IMR-90 (cell line): ENCODE data around the gene ERC2. TPM values are rescaled to one million over a fixed set of nuclear protein-coding genes. Genes with fewer than 3 reads are reported as not detected.

ENCODE experiments used
- ATAC-seq: fragments of 200-7000 bp; cut with Tn5 transposase; 2 replicates; pipeline ENCODE4 v1.9.1; 2020; ENCODE audit warnings: low read depth, mild to moderate bottlenecking, moderate library complexity
- BruUV-seq: library from RNA; stranded (reverse); fragments of 400-500 nt; replicated peaks from 2 replicates; lab custom pipeline; 2021; lab: Mats Ljungman, UMichigan
- CTCF ChIA-PET: fragments of 300-600 bp; formaldehyde crosslinking; extraction: SDS; loops from one replicate; lab custom pipeline; 2021; ENCODE audit warnings: antibody characterized with exemption; lab: Yijun Ruan, JAX
- POLR2A ChIA-PET: fragments of 300-600 bp; sonication (Branson Sonifier 250); formaldehyde crosslinking; loops from one replicate; lab custom pipeline; 2022; ENCODE audit warnings: antibody characterized with exemption; ENCODE audit not compliant: unreplicated experiment; lab: Charles Lee
- DNase-seq: peaks from one replicate; pipeline ENCODE4 v3.0.0; 2013
- H2AFZ ChIP-seq: replicated peaks from 2 replicates; pipeline ENCODE3; 2013; ENCODE audit warnings: low read length, mild to moderate bottlenecking; ENCODE audit not compliant: poor library complexity
- H2AK5ac ChIP-seq: 2 replicates; pipeline ENCODE4 v1.6.1; 2013; ENCODE audit warnings: low read depth, low read length, inconsistent platforms
- H2AK9ac ChIP-seq: replicated peaks from 2 replicates; pipeline ENCODE3; 2013; ENCODE audit warnings: mild to moderate bottlenecking, low read depth, low read length, moderate library complexity; ENCODE audit not compliant: poor library complexity
- H2BK120ac ChIP-seq: 2 replicates; pipeline ENCODE4 v1.6.1; 2013; ENCODE audit warnings: low read depth, low read length, inconsistent platforms
- H2BK15ac ChIP-seq: 3 replicates; pipeline ENCODE4 v1.6.1; 2013; ENCODE audit warnings: low read depth, low read length, inconsistent platforms
- H2BK20ac ChIP-seq: 2 replicates; pipeline ENCODE4 v1.6.1; 2013; ENCODE audit warnings: low read depth, mild to moderate bottlenecking, inconsistent platforms, low read length, moderate library complexity
- H2BK5ac ChIP-seq: 2 replicates; pipeline ENCODE4 v1.6.1; 2013; ENCODE audit warnings: mild to moderate bottlenecking, low read depth, low read length, inconsistent platforms; ENCODE audit not compliant: poor library complexity, severe bottlenecking
- H3K14ac ChIP-seq: replicated peaks from 2 replicates; pipeline ENCODE4 v1.6.1; 2013; ENCODE audit warnings: low read depth, low read length, inconsistent platforms
- H3K18ac ChIP-seq: 2 replicates; pipeline ENCODE4 v1.6.1; 2013; ENCODE audit warnings: low read depth, low read length, control low read depth
- H3K23ac ChIP-seq: 2 replicates; pipeline ENCODE4 v1.6.1; 2013; ENCODE audit warnings: low read depth, low read length, inconsistent platforms
- H3K27ac ChIP-seq: 2 replicates; pipeline ENCODE4 v1.5.1; 2013; ENCODE audit warnings: mild to moderate bottlenecking, control low read depth, low read length; ENCODE audit not compliant: insufficient read depth
- H3K27me3 ChIP-seq: 2 replicates; pipeline ENCODE4 v1.6.1; 2013; ENCODE audit warnings: low read length; ENCODE audit not compliant: control insufficient read depth, insufficient read depth
- H3K36me3 ChIP-seq: 2 replicates; pipeline ENCODE4 v1.6.1; 2013; ENCODE audit warnings: low read length, mixed read lengths; ENCODE audit not compliant: control insufficient read depth, insufficient read depth
- H3K4ac ChIP-seq: 2 replicates; pipeline ENCODE4 v1.6.1; 2013; ENCODE audit warnings: low read depth, low read length, inconsistent platforms
- H3K4me1 ChIP-seq: 2 replicates; pipeline ENCODE4 v1.6.1; 2013; ENCODE audit warnings: low read length, mixed read lengths; ENCODE audit not compliant: control insufficient read depth, insufficient read depth
- H3K4me2 ChIP-seq: 2 replicates; pipeline ENCODE4 v1.6.1; 2013; ENCODE audit warnings: low read depth, mild to moderate bottlenecking, control low read depth, low read length, moderate library complexity
- H3K4me3 ChIP-seq: 2 replicates; pipeline ENCODE4 v1.5.1; 2013; ENCODE audit warnings: low read depth, mild to moderate bottlenecking, control low read depth, low read length, moderate library complexity; ENCODE audit not compliant: insufficient read depth
- H3K56ac ChIP-seq: 2 replicates; pipeline ENCODE4 v1.6.1; 2013; ENCODE audit warnings: low read length, inconsistent platforms; ENCODE audit not compliant: insufficient read depth; ENCODE audit errors: extremely low read depth
- H3K79me1 ChIP-seq, 2 experiments: 2 replicates each; pipeline ENCODE4 v1.6.1; 2013; ENCODE audit warnings: low read length in 2 of 2, inconsistent platforms in 1 of 2, low read depth in 1 of 2
- H3K9ac ChIP-seq: 2 replicates; pipeline ENCODE4 v1.6.1; 2013; ENCODE audit warnings: low read depth, low read length, control low read depth
- H3K9me1 ChIP-seq: 2 replicates; pipeline ENCODE4 v1.6.1; 2013; ENCODE audit warnings: low read length, inconsistent platforms; ENCODE audit not compliant: insufficient read depth
- H3K9me3 ChIP-seq: 2 replicates; pipeline ENCODE4 v1.6.1; 2013; ENCODE audit warnings: low read length; ENCODE audit not compliant: control insufficient read depth, insufficient read depth
- H4K20me1 ChIP-seq: 2 replicates; pipeline ENCODE4 v1.6.1; 2013; ENCODE audit warnings: low read length, inconsistent platforms; ENCODE audit not compliant: insufficient read depth
- H4K5ac ChIP-seq: 2 replicates; pipeline ENCODE4 v1.6.1; 2013; ENCODE audit warnings: mild to moderate bottlenecking, low read depth, low read length, control low read depth
- H4K8ac ChIP-seq, 2 experiments: 2 replicates each; pipeline ENCODE4 v1.6.1; 2013; ENCODE audit warnings: low read depth in 2 of 2, low read length in 2 of 2, control low read depth in 1 of 2, inconsistent platforms in 1 of 2
- H4K91ac ChIP-seq: 2 replicates; pipeline ENCODE4 v1.6.1; 2013; ENCODE audit warnings: low read depth, low read length, inconsistent platforms; ENCODE audit not compliant: insufficient read depth
- CEBPB ChIP-seq: IDR thresholded peaks from 2 replicates; pipeline ENCODE4 v1.6.1; 2012; ENCODE audit warnings: low read depth, low read length, improper control_type of control experiment
- FOS ChIP-seq: fragments of 150-350 bp; IDR thresholded peaks from 2 replicates; pipeline ENCODE4 v1.6.1; 2016; ENCODE audit warnings: low read depth, low read length
- MAFK ChIP-seq: IDR thresholded peaks from 2 replicates; pipeline ENCODE4 v1.6.1; 2012; ENCODE audit warnings: low read depth, low read length, improper control_type of control experiment
- RFX5 ChIP-seq: IDR thresholded peaks from 2 replicates; pipeline ENCODE4 v1.8.0; 2012; ENCODE audit warnings: low read depth, mild to moderate bottlenecking, low read length, moderate library complexity
- SMC3 ChIP-seq: fragments of 150-350 bp; IDR thresholded peaks from 2 replicates; pipeline ENCODE4 v1.6.1; 2016; ENCODE audit warnings: low read depth, mild to moderate bottlenecking, antibody characterized with exemption, low read length, moderate library complexity
- WGBS, 2 experiments: methylation state at CpG; one replicate each; pipeline versions ENCODE4 v1.1.5 to v1.1.7; 2013; ENCODE audit warnings: missing lambda C conversion rate in 2 of 2; ENCODE audit not compliant: insufficient read length in 1 of 2; ENCODE audit errors: extremely low coverage in 2 of 2; 5-methylcytosine and 5-hydroxymethylcytosine counted together
- dilution Hi-C: fragments of 300-500 bp; cut with HindIII; formaldehyde crosslinking; loops from one replicate; pipeline ENCODE4 v1.14.3; 2018; ENCODE audit warnings: low sequenced_read_pairs; ENCODE audit not compliant: unreplicated experiment
- in situ Hi-C: fragments of 300-500 bp; cut with MboI; formaldehyde crosslinking; loops from 3 replicates; pipeline ENCODE4 v1.14.3; 2019; ENCODE audit warnings: low sequenced_read_pairs, inconsistent platforms, mixed read lengths
- intact Hi-C: fragments of 100-400 bp; cut with micrococcal nuclease; formaldehyde crosslinking; loops from 2 replicates; pipeline ENCODE4 v1.10.0; 2022
- polyA plus RNA-seq, 3 experiments: library from polyadenylated mRNA; depleted of rRNA; stranded (reverse); fragments of >200 nt; gene quantifications; 2 replicates each; pipeline ENCODE4 v1.2.3, GENCODE V29; 2012; ENCODE audit warnings: low replicate concordance in 1 of 3
- total RNA-seq: library from RNA; depleted of rRNA; stranded (reverse); fragments of >200 nt; gene quantifications from 2 replicates; pipeline ENCODE4 v1.2.3, GENCODE V29; 2012
- TF ChIP-seq, protein P1 (sequence below): fragments of 150-350 bp; IDR thresholded peaks from 2 replicates; pipeline ENCODE4 v1.6.1; 2016; ENCODE audit warnings: low read depth, mild to moderate bottlenecking, low read length, moderate library complexity, borderline replicate concordance

Gene ERC2
- total and polyA plus RNA-seq, 2 of the 4 experiments (the other 2 are of a cell fraction) = 0.17 to 0.18 TPM

DNA sequence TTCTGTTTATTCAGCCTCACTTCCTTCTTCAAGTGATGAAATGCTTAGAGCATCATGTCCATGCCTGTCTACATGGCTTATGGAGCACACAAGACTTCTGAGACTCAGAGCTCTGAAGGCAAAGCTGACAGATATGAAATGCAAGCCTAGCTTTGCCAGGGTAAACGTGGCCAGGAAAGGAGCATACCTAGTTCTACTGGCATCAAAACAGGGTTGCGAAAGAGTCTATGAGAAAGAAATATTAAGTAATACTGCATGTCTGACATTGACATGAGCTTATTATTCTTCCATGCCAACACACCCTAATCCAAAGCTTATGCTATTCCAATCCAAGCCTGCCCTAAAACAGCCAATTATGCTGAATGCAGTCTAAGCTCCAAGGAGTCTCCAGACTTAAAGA, 391.5 kb downstream of the ERC2 start:
- Histone ChIP-seq H3K27ac (no peak overlapping the region), H2BK5ac (no peak overlapping the region), H3K4me1 (no peaks in the 10 kb centered on the region), H3K4ac (no peak overlapping the region), H3K23ac (no peak overlapping the region), H3K9me1 (no peaks in the 10 kb centered on the region), H3K9me3 (no peaks in the 10 kb centered on the region), H3K4me2 (no peak overlapping the region), H4K91ac (no peak overlapping the region), H3K18ac (no peak overlapping the region), H2AK5ac (no peak overlapping the region), H4K8ac (no peak overlapping the region), H2BK120ac (no peak overlapping the region), H4K20me1 (no peaks in the 10 kb centered on the region), H3K79me1 (no peaks in the 10 kb centered on the region), H2BK15ac (no peak overlapping the region), H3K27me3 (peaks cover 2% of the 10 kb centered on the region; the same call in 1 of the 2 replicates), H3K36me3 (no peaks in the 10 kb centered on the region), H3K4me3 (no peak overlapping the region), H3K9ac (no peak overlapping the region), H2AK9ac (no peak overlapping the region), H3K14ac (no peak overlapping the region), H4K5ac (no peak overlapping the region), H2AFZ (no peak overlapping the region), H3K56ac (no peak overlapping the region), H2BK20ac (no peak overlapping the region)
- ChIA-PET POLR2A (no interaction called here), CTCF (no interaction called here)
- dilution Hi-C loops = no loop called here
- TF ChIP-seq, protein P1, sequence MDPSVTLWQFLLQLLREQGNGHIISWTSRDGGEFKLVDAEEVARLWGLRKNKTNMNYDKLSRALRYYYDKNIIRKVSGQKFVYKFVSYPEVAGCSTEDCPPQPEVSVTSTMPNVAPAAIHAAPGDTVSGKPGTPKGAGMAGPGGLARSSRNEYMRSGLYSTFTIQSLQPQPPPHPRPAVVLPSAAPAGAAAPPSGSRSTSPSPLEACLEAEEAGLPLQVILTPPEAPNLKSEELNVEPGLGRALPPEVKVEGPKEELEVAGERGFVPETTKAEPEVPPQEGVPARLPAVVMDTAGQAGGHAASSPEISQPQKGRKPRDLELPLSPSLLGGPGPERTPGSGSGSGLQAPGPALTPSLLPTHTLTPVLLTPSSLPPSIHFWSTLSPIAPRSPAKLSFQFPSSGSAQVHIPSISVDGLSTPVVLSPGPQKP = no peak
- TF ChIP-seq FOS (no peak), MAFK (no peak), SMC3 (no peak), RFX5 (no peak), CEBPB (peak; percentile 37; the same call in 1 of the 2 replicates)
- intact Hi-C loops = no loop called here
- in situ Hi-C loops = no loop called here
- BruUV-seq = no TSS peak
- no peak for DNase-seq
- WGBS, 2 experiments = no CpG with 5 or more reads among the region's 2 CpGs
- no peak for ATAC-seq
